KG1 (cell line): ENCODE results near the gene ODAD2.
"Not testable (repeated sequence)": the region's sequence is repeated elsewhere in the genome, so short reads cannot be mapped to it uniquely, and the experiment has no call there.

Source experiments
- DNase-seq: peaks from one replicate; lab custom pipeline; 2025; lab: John Stamatoyannopoulos, UW

The ODAD2 gene

DNA sequence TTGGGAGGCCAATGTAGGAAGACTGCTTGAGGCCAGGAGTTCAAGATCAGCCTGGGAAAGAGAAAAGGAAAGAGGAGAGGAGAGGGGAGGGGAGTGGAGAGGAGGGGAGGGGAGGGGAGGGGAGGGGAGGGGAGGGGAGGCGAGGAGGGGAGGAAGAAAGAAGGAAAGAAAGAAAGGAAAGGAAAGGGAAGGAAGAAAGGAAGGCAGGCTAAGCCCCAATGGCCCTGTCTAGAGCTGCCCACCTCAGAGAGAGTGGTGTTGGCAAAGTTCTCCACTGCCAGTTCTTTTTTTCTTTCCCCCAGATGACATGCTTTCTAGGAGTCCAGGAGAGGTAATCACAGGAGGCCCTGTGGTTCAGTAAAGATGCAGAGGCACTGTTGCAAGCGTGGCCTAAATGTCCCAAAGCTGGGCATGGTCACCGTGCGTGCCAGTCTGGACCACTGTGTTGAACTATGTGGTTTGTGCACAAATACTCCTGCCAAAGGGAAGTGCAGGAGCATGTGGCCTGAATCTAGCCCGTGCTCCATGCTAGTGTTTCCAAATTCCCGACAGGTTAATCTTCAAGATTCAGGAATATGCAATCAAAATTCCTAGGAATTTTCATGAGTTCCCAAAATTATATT is 39.7 kb downstream of the ODAD2 start:
- no peak for DNase-seq

- DNase-seq: not testable (repeated sequence)
Measured at GRCh38 chr10:27958383-27958782, 40.5 kb downstream of the ODAD2 start.

- no peak for DNase-seq
Measured at GRCh38 chr10:27950242-27950564, 48.7 kb downstream of the ODAD2 start.

DNA sequence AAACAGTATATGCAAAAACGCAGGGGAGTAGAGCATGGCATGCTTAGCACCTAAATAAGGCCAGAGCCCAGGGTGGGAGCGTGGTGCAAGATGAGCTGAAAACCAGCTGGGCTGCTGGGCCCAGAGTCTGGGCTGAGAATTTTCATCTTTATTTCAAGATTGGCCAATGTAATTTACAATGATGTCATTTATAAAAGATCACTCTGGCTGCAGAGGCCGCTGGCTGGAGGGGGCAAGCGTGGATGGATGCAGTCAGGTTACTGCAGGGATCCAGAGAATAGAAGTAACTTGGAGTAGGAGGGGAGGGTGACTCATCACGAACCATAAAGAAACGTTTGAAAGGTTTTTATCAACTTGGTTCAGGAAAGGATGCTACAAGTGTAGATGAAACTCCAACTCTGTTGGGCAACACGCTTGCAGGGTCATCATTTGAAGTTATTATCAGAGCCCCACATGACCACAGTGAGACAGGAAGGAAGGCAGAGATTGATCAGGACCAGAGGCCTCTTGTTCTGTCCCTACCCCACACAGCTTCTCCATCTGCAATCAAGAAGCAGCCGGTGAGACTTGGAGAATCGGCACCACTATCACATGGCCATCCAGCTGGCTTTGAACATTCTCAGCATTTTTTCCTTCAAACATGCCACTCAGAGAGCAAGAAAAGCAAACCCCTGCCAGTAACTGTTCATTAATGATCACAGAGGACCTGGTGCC is 49.2 kb downstream of the ODAD2 start:
- DNase-seq: no peak

DNA sequence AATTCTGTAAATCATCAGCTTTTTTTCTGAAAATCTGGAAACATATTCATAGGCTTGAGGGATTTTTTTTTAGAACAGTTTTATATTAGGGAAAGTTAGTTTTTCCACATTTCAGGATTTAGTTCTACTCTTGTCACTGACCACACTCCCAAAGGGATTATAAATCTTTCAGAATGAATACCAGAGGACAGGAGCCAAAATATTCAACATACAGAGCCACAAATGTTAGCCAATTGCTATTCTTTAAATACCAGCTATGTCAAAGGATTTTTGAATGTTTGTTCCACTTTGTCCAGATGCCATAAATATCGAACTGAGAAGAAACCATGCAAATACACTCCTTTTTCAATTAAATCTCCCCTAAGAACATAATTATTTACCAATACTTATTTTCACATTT is 50.7 kb downstream of the ODAD2 start:
- DNase-seq: no peak

- DNase-seq: no peak
Measured at GRCh38 chr10:27947540-27947939, 51.3 kb downstream of the ODAD2 start.

- no peak for DNase-seq
Measured at GRCh38 chr10:27944005-27944404, 54.9 kb downstream of the ODAD2 start.

DNA sequence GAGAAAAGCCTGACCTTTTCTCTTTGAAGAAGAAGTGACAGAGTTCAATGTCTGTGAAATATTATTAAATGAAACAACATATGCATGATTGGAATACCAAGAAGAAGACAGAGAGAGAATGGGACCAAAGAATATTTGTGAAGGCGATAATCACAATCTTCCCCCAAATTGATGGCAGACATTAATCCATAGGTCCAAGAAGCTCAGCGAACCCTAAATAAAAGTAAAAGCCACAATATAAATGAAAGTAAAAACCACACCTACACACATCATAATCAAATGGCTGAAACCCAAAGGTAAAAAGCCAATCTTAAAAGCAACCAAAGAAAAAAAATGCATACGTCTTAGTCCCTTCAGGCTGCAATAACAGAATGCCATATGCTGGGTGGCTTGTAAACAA is 84.0 kb downstream of the ODAD2 start:
- DNase-seq: no peak

- DNase-seq: no peak
Measured at GRCh38 chr10:27912231-27912630, 86.6 kb downstream of the ODAD2 start.

DNA sequence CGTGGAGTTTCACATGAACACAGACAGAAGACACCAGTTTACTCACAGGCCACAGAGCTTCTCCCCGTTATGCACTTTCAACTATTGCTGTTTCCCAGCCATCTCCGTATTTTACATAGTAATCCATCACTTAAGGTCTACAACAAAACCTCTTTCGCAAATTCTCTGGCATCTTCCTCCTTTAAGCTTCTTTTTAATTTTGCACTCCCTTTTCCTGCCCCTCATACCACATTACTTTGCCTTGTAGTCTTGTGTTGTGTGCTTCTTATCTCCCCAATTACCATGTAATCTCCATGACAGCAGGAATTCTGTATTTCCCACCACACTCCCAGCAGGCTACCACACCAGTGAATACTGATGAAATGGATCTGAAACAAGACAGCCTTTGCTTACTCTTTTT is 87.3 kb downstream of the ODAD2 start:
- no peak for DNase-seq

DNA sequence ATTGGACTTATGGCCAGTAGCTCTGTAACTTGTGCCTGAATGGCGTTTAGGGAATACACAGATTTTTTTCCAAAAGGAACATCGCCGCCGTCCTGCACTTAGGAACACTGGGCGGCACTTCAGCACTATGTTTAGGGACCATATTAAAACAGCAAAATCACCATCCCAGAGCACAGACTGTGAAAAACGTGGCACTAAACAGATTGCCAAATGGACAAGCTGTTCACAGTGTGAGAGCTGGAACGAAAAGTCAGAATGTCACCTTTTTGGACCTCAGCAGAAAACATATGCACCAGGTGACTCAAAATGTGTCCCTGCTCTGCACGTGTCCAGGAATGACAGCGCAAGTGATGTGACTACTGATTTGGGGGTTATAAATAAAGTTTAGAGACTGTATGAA is 87.9 kb downstream of the ODAD2 start:
- DNase-seq: no peak

DNA sequence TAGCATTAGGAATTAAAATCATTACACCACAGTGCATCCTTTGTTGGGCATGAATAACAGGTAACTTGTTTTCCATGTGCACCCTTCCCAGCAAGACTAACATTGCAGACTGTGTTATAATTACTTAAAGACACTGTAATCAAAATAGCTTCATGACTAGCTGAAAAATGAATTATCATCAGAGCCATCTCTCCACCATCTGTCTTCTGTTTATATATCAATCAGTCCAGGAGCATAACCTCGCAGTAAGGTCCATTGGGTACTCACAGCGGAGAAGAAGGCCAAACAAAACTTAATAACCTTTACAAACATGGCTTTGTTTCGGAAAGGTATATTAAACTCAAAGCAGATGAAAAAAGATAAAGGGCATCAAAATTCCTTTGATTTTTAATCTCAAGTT is 90.6 kb downstream of the ODAD2 start:
- no peak for DNase-seq

DNA sequence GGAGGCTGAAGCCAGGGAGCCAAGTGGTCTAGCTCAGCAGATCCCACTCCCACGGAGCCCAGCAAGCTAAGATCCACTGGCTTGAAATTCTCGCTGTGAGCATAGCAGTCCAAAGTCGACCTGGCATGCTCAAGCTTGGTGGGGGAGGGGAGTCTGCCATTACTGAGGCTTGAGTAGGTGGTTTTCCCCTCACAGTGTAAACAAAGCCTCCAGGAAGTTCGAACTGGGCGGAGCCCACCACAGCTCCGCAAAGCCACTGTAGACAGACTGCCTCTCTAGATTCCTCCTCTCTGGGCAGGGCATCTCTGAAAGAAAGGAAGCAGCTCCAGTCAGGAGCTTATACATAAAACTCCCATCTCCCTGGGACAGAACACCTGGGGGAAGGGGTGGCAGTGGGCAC is 99.4 kb downstream of the ODAD2 start:
- DNase-seq: not testable (repeated sequence)

DNA sequence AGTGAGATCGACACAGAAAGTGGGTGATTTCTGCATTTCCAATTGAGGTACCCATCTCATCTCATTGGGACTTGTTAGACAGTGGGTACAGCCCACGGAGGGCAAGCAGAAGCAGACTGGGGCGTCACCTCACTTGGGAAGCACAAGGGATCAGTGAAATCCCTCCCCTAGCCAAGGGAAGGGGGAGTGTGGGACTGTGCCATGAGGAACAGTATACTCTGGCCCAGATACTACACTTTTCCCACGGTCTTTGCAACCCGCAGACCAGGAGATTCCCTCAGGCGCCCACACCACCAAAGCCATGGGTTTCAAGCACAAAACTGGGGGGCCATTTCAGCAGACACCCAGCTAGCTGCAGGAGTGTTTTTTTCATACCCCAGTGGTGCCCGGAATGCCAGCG is 99.8 kb downstream of the ODAD2 start:
- no peak for DNase-seq

GRCh38 chr10:27893358-27893954 is 105.4 kb downstream of the ODAD2 start:
- no peak for DNase-seq

DNA sequence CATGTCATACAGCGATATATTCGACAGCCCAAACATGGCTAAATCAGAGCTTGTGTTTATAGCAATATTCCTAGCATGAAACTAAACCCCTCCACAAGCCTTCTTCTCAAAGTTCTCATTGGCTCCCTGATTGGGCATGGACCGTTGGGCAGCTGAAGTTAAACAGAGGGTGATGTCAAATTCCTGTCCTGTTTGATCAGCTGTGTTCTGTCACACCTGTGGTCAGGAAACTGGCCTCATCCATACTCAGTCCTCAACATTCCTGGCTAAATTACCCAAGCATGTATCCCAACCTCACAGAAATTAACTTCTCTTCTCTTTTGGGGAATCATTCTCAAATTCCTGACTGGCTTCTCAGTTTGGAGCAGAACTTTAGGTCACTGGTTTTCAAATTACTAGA is 107.9 kb downstream of the ODAD2 start:
- no peak for DNase-seq

DNA sequence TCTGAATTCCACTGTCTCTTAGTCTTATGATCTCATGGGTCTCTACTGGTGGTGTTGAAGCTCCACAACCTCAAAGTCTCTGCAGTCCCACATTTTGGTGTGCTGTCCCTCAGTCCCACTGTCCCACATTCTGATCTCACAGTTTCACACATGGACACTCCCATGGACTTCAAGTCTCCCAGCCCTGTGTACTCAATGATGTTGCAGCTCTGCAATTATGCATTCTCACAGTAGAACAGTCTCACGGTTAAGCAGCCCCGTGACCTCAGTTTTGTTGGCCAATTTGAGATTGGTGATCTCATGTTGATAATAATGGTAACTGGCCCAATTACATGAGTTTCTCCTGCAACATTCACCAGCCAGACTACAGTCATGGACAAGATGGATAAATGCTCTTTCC is 109.4 kb downstream of the ODAD2 start:
- DNase-seq: no peak

GRCh38 chr10:27884185-27884641 is 114.7 kb downstream of the ODAD2 start:
- no peak for DNase-seq

GRCh38 chr10:27878281-27878680 is 120.6 kb downstream of the ODAD2 start:
- DNase-seq: no peak

GRCh38 chr10:27865221-27865635 is 133.7 kb downstream of the ODAD2 start:
- no peak for DNase-seq

DNA sequence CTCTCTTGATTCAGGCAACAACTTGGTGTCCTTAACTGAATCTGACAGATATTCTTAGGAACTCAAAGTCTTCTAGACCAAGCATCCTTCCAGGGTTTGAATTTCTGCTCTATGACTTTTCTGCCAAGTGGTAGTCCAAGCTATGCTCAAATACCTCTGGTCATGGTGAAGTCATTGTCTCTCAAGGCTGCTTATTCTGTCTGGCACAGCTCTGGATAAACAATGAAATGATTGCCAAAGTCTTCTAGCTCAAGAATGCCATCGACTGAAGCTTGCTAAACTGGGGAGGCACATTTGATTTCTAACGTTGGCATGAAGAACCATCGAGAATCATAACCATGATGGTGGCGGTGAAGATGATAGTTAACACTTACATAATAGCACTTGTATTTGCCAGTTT is 137.1 kb downstream of the ODAD2 start:
- no peak for DNase-seq

GRCh38 chr10:27857616-27858015 is 141.3 kb downstream of the ODAD2 start:
- no peak for DNase-seq

DNA sequence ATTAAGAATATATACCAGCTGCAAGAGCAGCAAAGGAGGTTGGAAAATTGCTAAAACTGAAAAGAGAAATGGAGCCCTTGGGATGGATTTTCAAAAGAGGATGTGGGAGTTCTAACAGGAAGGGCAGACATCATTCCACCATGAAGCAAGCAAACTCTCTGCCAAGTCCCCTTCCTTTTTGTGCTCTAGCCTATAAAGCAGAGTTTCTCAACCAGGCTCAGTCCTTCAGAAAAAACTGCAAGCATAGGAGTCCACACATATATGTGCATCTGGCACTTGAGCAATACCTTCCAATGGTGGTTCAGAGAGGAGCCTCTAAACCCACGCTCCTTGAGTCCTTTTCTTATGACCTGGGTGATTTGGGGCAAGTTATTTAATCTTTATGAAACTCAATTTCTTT is 154.7 kb downstream of the ODAD2 start:
- DNase-seq: no peak

GRCh38 chr10:27838901-27839300 is 160.0 kb downstream of the ODAD2 start:
- no peak for DNase-seq
